Measurements from ENCODE around the gene DMD.
"Not testable (repeated sequence)": the region's sequence is repeated elsewhere in the genome, so short reads cannot be mapped to it uniquely, and the experiment has no call there.

The DMD gene

GRCh38 chrX:32451954-32452695 lies 759.2 kb downstream of the DMD start:
- DNase-seq: no peak

- DNase-seq: no peak
Measured at GRCh38 chrX:32448945-32449344, 762.4 kb downstream of the DMD start.

GRCh38 chrX:32448320-32448719 lies 763.0 kb downstream of the DMD start:
- DNase-seq: no peak

GRCh38 chrX:32447640-32448039 lies 763.7 kb downstream of the DMD start:
- no peak for DNase-seq

- no peak for DNase-seq
Measured at GRCh38 chrX:32443841-32444240, 767.5 kb downstream of the DMD start.

- no peak for DNase-seq
Measured at GRCh38 chrX:32421266-32421665, 790.1 kb downstream of the DMD start.

- DNase-seq: no peak
Measured at GRCh38 chrX:32408389-32408788, 803.0 kb downstream of the DMD start.

GRCh38 chrX:32397562-32398216 lies 813.7 kb downstream of the DMD start:
- no peak for DNase-seq

- no peak for DNase-seq
Measured at GRCh38 chrX:32395878-32396277, 815.5 kb downstream of the DMD start.

GRCh38 chrX:32392655-32393054 lies 818.7 kb downstream of the DMD start:
- DNase-seq: no peak

GRCh38 chrX:32370456-32371205 lies 840.7 kb downstream of the DMD start:
- no peak for DNase-seq

- DNase-seq: no peak
Measured at GRCh38 chrX:32293962-32294700, 917.2 kb downstream of the DMD start.

GRCh38 chrX:32289356-32289755 lies 922.0 kb downstream of the DMD start:
- DNase-seq: no peak

GRCh38 chrX:32281853-32282252 lies 929.5 kb downstream of the DMD start:
- DNase-seq: no peak

- DNase-seq: no peak
Measured at GRCh38 chrX:32280921-32281320, 930.4 kb downstream of the DMD start.

- DNase-seq: no peak
Measured at GRCh38 chrX:32280489-32280888, 930.9 kb downstream of the DMD start.

GRCh38 chrX:32276153-32276552 lies 935.2 kb downstream of the DMD start:
- DNase-seq: no peak

GRCh38 chrX:32269866-32270265 lies 941.5 kb downstream of the DMD start:
- DNase-seq: no peak

GRCh38 chrX:32268207-32268606 lies 943.1 kb downstream of the DMD start:
- no peak for DNase-seq

GRCh38 chrX:32267796-32268195 lies 943.6 kb downstream of the DMD start:
- no peak for DNase-seq

- not testable (repeated sequence) for DNase-seq
Measured at GRCh38 chrX:32246675-32247074, 964.7 kb downstream of the DMD start.

GRCh38 chrX:32195611-32196010 lies 1015.7 kb downstream of the DMD start:
- DNase-seq: no peak

- no peak for DNase-seq
Measured at GRCh38 chrX:32191316-32191715, 1020.0 kb downstream of the DMD start.
